Endothelial cell (in vitro differentiated cells): Measurements from ENCODE around the gene IP6K3. TPM values are rescaled to one million over a fixed set of nuclear protein-coding genes. Genes with fewer than 3 reads are reported as not detected.

ENCODE experiments used
- DNase-seq: peaks from one replicate; pipeline ENCODE4 v3.0.0; 2021; ENCODE audit warnings: low spot score
- H3K27ac Mint-ChIP-seq: one replicate; pipeline ENCODE4 v1.8.0; 2021; ENCODE audit warnings: mixed read lengths, inconsistent platforms; ENCODE audit not compliant: unreplicated experiment
- H3K27me3 Mint-ChIP-seq: one replicate; pipeline ENCODE4 v1.8.0; 2021; ENCODE audit warnings: mild to moderate bottlenecking, moderate library complexity, mixed read lengths, inconsistent platforms; ENCODE audit not compliant: unreplicated experiment
- H3K36me3 Mint-ChIP-seq: one replicate; pipeline ENCODE4 v1.8.0; 2021; ENCODE audit warnings: mild to moderate bottlenecking, low read depth, mixed read lengths, inconsistent platforms; ENCODE audit not compliant: unreplicated experiment
- H3K4me1 Mint-ChIP-seq: one replicate; pipeline ENCODE4 v1.8.0; 2021; ENCODE audit warnings: mild to moderate bottlenecking, mixed read lengths, inconsistent platforms; ENCODE audit not compliant: unreplicated experiment
- H3K4me3 Mint-ChIP-seq: one replicate; pipeline ENCODE4 v1.8.0; 2021; ENCODE audit warnings: mild to moderate bottlenecking, mixed read lengths, inconsistent platforms; ENCODE audit not compliant: unreplicated experiment
- H3K9me3 Mint-ChIP-seq: one replicate; pipeline ENCODE4 v1.8.0; 2021; ENCODE audit warnings: mixed read lengths, inconsistent platforms; ENCODE audit not compliant: unreplicated experiment
- total RNA-seq: library from RNA; stranded (reverse); fragmentation: NEBNext Ultra II Directional; extraction: Animal tissue kit (Norgen Biotek cat#: 25700); gene quantifications from one replicate; pipeline ENCODE4 v1.2.1, GENCODE V29; 2021; ENCODE audit not compliant: unreplicated experiment
- TF ChIP-seq, protein P1 (sequence below): fragments of 200-600 bp; sonication (generic); IDR thresholded peaks from one replicate; pipeline ENCODE4 v1.5.0; 2021; ENCODE audit warnings: antibody characterized with exemption; ENCODE audit not compliant: unreplicated experiment

The IP6K3 gene
- total RNA-seq, 1 donor from 2014 or later = not detected

DNA sequence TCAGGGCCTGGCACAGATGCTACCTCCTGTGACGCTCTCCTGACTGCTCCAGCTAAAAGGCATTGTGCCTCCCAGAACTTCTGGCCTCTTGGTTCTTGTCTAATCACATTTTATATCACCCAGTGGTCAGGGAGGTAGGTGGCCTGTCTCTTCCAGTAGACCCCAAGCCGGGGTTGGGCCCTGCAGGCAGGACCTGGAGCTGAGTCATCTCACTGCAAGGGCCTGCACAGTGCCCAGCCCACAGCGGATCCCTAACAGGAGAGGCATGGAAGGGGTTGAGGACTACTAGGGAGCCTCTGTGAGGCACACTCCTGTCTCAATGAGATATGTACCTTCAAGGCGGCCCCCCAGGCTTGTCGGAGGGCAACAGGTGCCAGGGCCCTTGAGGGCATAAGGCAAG lies 35.9 kb upstream of the IP6K3 start:
- H3K4me1 Mint-ChIP-seq = peaks cover 88% of the 10 kb centered on the region
- peak overlapping the region; percentile 95 for H3K27ac Mint-ChIP-seq
- H3K9me3 Mint-ChIP-seq = no peaks in the 10 kb centered on the region
- peaks cover 30% of the 10 kb centered on the region for H3K36me3 Mint-ChIP-seq
- DNase-seq = no peak
- H3K4me3 Mint-ChIP-seq = peak overlapping the region; percentile 59
- TF ChIP-seq, protein P1, sequence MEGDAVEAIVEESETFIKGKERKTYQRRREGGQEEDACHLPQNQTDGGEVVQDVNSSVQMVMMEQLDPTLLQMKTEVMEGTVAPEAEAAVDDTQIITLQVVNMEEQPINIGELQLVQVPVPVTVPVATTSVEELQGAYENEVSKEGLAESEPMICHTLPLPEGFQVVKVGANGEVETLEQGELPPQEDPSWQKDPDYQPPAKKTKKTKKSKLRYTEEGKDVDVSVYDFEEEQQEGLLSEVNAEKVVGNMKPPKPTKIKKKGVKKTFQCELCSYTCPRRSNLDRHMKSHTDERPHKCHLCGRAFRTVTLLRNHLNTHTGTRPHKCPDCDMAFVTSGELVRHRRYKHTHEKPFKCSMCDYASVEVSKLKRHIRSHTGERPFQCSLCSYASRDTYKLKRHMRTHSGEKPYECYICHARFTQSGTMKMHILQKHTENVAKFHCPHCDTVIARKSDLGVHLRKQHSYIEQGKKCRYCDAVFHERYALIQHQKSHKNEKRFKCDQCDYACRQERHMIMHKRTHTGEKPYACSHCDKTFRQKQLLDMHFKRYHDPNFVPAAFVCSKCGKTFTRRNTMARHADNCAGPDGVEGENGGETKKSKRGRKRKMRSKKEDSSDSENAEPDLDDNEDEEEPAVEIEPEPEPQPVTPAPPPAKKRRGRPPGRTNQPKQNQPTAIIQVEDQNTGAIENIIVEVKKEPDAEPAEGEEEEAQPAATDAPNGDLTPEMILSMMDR = no peak
- H3K27me3 Mint-ChIP-seq = peaks cover 15% of the 10 kb centered on the region

DNA sequence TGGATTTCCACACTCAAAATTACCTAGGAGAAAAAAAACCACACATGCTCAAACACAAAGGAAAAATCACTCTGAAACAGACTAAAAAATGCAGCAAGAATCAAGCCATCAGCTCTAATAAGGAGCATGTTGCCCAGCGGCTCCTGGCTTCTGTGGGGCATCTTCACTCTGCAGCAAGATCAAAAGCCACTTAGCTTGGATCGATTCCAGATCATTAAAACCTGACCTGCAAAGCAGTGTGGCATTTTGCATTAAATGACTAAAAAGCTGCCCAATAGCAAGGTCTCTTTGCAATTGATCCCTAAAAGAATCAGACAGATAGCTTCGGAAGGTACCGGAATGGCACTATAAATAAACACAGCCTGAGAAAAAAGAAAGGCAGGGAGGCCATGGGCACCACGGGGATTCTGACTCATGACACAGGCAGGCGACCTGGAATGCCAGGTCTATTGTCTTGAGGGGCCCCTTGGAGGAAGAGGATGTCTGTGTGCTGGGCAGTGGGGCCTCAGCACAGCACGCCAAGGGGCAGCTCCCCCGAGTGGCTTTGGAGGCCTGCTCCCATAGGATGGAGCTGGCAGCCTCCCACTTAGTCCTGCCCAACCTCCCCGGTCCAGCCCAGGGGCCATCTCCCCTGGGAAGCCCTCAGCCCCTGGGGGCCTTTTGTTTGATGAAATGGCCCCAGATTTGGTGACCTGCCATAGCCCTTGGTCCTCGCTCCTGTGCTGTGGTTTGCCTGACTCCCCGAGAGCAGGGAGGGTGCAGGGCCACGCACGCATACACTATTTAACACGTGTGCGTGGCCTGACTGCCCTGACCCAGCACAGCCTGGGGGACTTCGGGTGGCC lies 34.6 kb upstream of the IP6K3 start:
- peak; percentile 65 for DNase-seq
- Mint-ChIP-seq H3K4me3 (peak overlapping the region; percentile 87), H3K27ac (peak overlapping the region; percentile 99), H3K36me3 (peaks cover 39% of the 10 kb centered on the region), H3K27me3 (peaks cover 15% of the 10 kb centered on the region), H3K9me3 (no peaks in the 10 kb centered on the region), H3K4me1 (peaks cover 80% of the 10 kb centered on the region)
- TF ChIP-seq, protein P1 = no peak

DNA sequence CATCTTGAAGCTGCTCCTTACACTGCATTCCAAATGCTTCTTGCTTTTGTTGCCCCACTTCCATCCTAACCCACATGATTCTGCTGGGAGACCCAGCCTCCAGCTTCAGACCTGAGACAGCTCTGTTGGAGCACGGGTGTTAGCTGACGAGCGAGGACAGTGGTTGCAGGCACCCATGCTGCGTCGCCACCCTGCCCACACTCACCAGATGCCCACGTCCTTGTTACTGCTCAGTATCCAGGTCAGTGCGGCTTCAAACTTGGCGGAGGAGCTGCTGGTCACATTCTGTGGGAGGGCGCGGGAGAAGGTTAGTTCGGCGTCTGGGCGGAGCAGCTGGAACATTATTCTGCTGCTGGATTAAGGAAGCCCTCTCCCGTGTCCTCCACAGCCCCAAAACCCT lies 33.2 kb upstream of the IP6K3 start:
- H3K4me1 Mint-ChIP-seq = peaks cover 66% of the 10 kb centered on the region
- H3K4me3 Mint-ChIP-seq = peak overlapping the region; percentile 79
- H3K27ac Mint-ChIP-seq = peak overlapping the region; percentile 99

DNA sequence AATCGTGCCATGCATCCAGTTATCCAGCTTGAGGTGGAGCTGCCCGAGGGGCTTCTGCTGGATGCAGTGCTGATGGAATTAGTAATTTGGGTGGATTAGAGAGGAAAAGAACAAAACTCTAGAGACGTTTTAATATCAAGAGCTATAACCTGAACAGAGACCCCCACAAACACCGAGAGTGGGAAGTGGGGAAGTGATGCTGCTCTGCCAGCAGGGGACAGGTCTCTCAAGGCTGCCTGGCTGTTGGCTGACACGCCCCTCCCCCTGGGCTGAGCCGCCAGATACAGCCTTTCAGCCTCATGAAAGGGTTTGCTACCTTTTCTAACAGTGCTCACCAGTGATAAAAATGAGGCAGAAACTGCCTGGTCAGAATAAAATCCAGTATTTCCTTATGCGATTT lies 32.6 kb upstream of the IP6K3 start:
- Mint-ChIP-seq H3K9me3 (no peaks in the 10 kb centered on the region), H3K36me3 (peaks cover 55% of the 10 kb centered on the region), H3K27me3 (peaks cover 15% of the 10 kb centered on the region), H3K4me3 (peak overlapping the region; percentile 79), H3K4me1 (peaks cover 60% of the 10 kb centered on the region), H3K27ac (peak overlapping the region; percentile 99)
- TF ChIP-seq, protein P1 = peak; percentile 43
- peak; percentile 56 for DNase-seq

More for the DNA sequence above, 33.2 kb upstream of the IP6K3 start:
- H3K27me3 Mint-ChIP-seq = peaks cover 15% of the 10 kb centered on the region
- no peak for DNase-seq
- H3K9me3 Mint-ChIP-seq = no peaks in the 10 kb centered on the region
- TF ChIP-seq, protein P1 = no peak
- H3K36me3 Mint-ChIP-seq = peaks cover 52% of the 10 kb centered on the region

DNA sequence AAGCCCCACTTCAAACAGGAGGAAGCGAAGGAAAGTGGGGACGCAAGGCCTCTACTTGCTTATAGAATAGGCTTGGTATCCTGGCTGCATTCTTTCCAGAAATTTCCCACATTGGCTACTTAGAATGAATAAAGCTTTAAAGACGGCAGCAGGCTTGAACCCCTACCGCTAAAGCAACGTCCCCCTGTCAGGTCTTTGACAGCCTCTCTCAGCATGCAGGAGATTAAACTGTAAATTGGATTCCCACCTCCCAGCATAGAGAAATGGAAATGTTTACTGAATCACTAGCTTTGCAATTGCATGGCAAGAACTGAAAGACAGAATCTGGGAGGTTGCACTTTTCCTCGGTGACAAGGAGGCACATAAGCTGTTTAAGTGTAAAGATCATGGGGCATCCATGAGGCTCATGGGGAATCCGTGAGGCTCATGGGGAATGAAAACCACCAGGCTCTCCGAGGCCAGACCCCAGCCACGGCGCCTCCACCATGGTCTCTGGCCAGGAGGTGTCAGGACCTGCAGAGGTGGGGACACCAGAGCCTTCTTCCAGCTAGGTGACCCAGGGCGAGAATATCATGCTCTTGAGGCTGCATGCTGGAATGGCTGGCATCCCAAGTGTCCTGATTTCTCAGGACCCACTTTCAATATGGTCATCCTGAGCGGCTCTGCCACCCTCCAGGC lies 31.9 kb upstream of the IP6K3 start:
- no peak overlapping the region for H3K27ac Mint-ChIP-seq
- DNase-seq = no peak
- peaks cover 52% of the 10 kb centered on the region for H3K4me1 Mint-ChIP-seq
- H3K4me3 Mint-ChIP-seq = no peak overlapping the region
- peaks cover 12% of the 10 kb centered on the region for H3K27me3 Mint-ChIP-seq
- peaks cover 55% of the 10 kb centered on the region for H3K36me3 Mint-ChIP-seq
- H3K9me3 Mint-ChIP-seq = no peaks in the 10 kb centered on the region
- TF ChIP-seq, protein P1 = no peak
